Omental fat pad (tissue), 4 donors: ENCODE data around the gene BMPER. TPM values are rescaled to one million over a fixed set of nuclear protein-coding genes. Genes with fewer than 3 reads are reported as not detected.

ENCODE experiments used
- ATAC-seq: fragments of 150-250 bp; one replicate; pipeline ENCODE4 v1.9.1; 2016; ENCODE audit warnings: mild to moderate bottlenecking, moderate library complexity; ENCODE audit not compliant: low FRiP score
- DNase-seq: peaks from one replicate; pipeline ENCODE4 v3.0.0-alpha.2; 2019; ENCODE audit warnings: low spot score
- CTCF ChIP-seq, 3 donors: fragments of 450-650 bp; IDR thresholded peaks; one replicate each; pipeline ENCODE4 v1.5.1; 2016 to 2017; ENCODE audit warnings: antibody characterized with exemption in 3 of 3, mild to moderate bottlenecking in 3 of 3, moderate library complexity in 2 of 3
- total RNA-seq, 4 donors: library from RNA; depleted of rRNA; stranded (reverse); fragments of >200 nt; gene quantifications; one replicate each; pipeline ENCODE4 v1.1.0, GENCODE V29; 2016

BMPER gene
- total RNA-seq, 4 donors from 2014 or later = 5.4 to 32.5 (median 16.6) TPM

GRCh38 chr7:34145603-34146002 lies 240.3 kb downstream of the BMPER start:
- TF ChIP-seq CTCF (IDR thresholded peaks at IDR 0.05) = no peak
- no peak for ATAC-seq

GRCh38 chr7:34153656-34154270 lies 248.4 kb downstream of the BMPER start:
- no peak for ATAC-seq

More at GRCh38 chr7:34145603-34146002, 240.3 kb downstream of the BMPER start:
- no peak for DNase-seq

GRCh38 chr7:34155220-34155908 lies 250.0 kb downstream of the BMPER start:
- peak; percentile 28 for DNase-seq

More at GRCh38 chr7:34153656-34154270, 248.4 kb downstream of the BMPER start:
- DNase-seq = no peak
- no peak for TF ChIP-seq CTCF (IDR thresholded peaks at IDR 0.05)

GRCh38 chr7:34156336-34156735 lies 251.0 kb downstream of the BMPER start:
- TF ChIP-seq CTCF (IDR thresholded peaks at IDR 0.05) = no peak
- DNase-seq (no peak), ATAC-seq (no peak)

More at GRCh38 chr7:34155220-34155908, 250.0 kb downstream of the BMPER start:
- TF ChIP-seq CTCF (IDR thresholded peaks at IDR 0.05) = no peak
- ATAC-seq = peak; percentile 84

GRCh38 chr7:34157137-34157536 lies 251.8 kb downstream of the BMPER start:
- no peak for TF ChIP-seq CTCF (IDR thresholded peaks at IDR 0.05)
- DNase-seq (no peak), ATAC-seq (no peak)

- no peak for DNase-seq
- TF ChIP-seq CTCF (IDR thresholded peaks at IDR 0.05) = no peak
- ATAC-seq = no peak
These were observed 253.2 kb downstream of the BMPER start for GRCh38 chr7:34158368-34159153.
